Neuron (in vitro differentiated cells): ENCODE data around the gene PLXNA1.

Source experiments
- H2AFZ ChIP-seq: one replicate; pipeline ENCODE4 v1.6.1; 2013; ENCODE audit warnings: low read depth, mild to moderate bottlenecking, inconsistent platforms, low read length, moderate library complexity
- H3K27me3 ChIP-seq: one replicate; pipeline ENCODE4 v1.6.1; 2013; ENCODE audit warnings: low read length; ENCODE audit not compliant: insufficient read depth
- H3K36me3 ChIP-seq: one replicate; pipeline ENCODE4 v1.6.1; 2013; ENCODE audit warnings: low read length; ENCODE audit not compliant: insufficient read depth
- H3K4me1 ChIP-seq: one replicate; pipeline ENCODE4 v1.6.1; 2013; ENCODE audit warnings: low read length; ENCODE audit not compliant: insufficient read depth
- H3K4me3 ChIP-seq: 2 replicates; pipeline ENCODE4 v1.5.1; 2013; ENCODE audit warnings: mild to moderate bottlenecking, low read length, moderate library complexity
- H3K9me3 ChIP-seq: one replicate; pipeline ENCODE4 v1.6.1; 2013; ENCODE audit warnings: low read length

PLXNA1 gene

GRCh38 chr3:127019449-127019848, 36.5 kb downstream of the PLXNA1 start:
- Histone ChIP-seq H3K27me3 (no peaks in the 10 kb centered on the region), H3K4me3 (no peak overlapping the region), H3K36me3 (peaks cover 79% of the 10 kb centered on the region), H3K4me1 (peaks cover 17% of the 10 kb centered on the region), H3K9me3 (no peaks in the 10 kb centered on the region), H2AFZ (no peak overlapping the region)

DNA sequence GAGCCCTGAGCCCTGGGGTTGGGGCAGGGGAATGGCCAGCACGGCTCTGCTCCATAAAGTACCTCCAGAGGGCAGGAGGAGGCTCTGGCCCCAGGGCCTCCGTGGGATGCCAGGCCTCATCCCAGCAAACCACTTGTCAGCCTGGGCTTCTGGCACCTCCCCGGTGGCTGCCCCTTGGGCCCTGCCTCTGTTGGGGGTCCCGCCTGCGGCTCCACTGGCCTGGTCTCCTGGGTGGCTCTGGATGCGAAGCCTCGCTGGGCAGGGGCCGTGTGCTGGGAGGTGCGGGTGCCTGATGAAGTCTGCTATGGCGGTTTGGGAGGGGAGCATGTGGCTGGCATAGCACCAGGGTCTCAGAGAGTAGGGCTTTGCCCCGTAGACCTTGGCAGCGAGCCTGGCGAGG, 37.6 kb downstream of the PLXNA1 start:
- Histone ChIP-seq H2AFZ (no peak overlapping the region), H3K36me3 (peaks cover 86% of the 10 kb centered on the region)

GRCh38 chr3:127022849-127023248, 39.9 kb downstream of the PLXNA1 start:
- Histone ChIP-seq H3K27me3 (no peaks in the 10 kb centered on the region), H3K4me1 (no peaks in the 10 kb centered on the region), H2AFZ (no peak overlapping the region), H3K36me3 (peaks cover 90% of the 10 kb centered on the region), H3K4me3 (no peak overlapping the region), H3K9me3 (no peaks in the 10 kb centered on the region)

More for the DNA sequence above, 37.6 kb downstream of the PLXNA1 start:
- no peaks in the 10 kb centered on the region for H3K27me3 ChIP-seq
- no peaks in the 10 kb centered on the region for H3K9me3 ChIP-seq
- no peak overlapping the region for H3K4me3 ChIP-seq
- H3K4me1 ChIP-seq = peaks cover 6% of the 10 kb centered on the region

GRCh38 chr3:127025456-127025855, 42.5 kb downstream of the PLXNA1 start:
- H3K4me1 ChIP-seq = no peaks in the 10 kb centered on the region
- H3K9me3 ChIP-seq = no peaks in the 10 kb centered on the region
- H3K4me3 ChIP-seq = no peak overlapping the region
- H3K36me3 ChIP-seq = peaks cover 89% of the 10 kb centered on the region
- H2AFZ ChIP-seq = no peak overlapping the region
- H3K27me3 ChIP-seq = no peaks in the 10 kb centered on the region

GRCh38 chr3:127026036-127026435, 43.1 kb downstream of the PLXNA1 start:
- Histone ChIP-seq H3K4me3 (no peak overlapping the region), H3K4me1 (no peaks in the 10 kb centered on the region), H3K27me3 (no peaks in the 10 kb centered on the region), H3K36me3 (peaks cover 91% of the 10 kb centered on the region), H3K9me3 (no peaks in the 10 kb centered on the region), H2AFZ (no peak overlapping the region)

DNA sequence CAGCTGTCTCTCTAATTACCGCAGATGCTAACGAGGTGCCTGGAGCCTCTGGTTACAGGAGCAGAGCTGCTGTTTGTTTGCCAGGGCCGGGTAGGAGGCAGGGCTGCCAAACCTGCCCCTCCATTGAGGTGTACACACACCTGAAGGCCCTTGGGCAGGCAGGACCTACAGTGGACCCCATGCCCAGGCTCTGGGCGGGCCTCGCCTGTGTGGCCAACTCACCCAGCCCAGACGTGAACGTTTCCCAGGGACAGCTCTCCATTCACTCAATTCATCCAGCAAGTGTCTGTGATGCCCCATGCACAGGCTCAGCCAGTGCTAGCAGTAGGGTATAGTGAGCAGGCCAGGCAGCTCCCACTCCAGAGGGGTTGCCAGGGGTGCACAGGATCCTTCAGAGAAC, 43.7 kb downstream of the PLXNA1 start:
- Histone ChIP-seq H3K4me3 (no peak overlapping the region), H2AFZ (no peak overlapping the region), H3K9me3 (no peaks in the 10 kb centered on the region), H3K36me3 (peaks cover 91% of the 10 kb centered on the region), H3K4me1 (no peaks in the 10 kb centered on the region), H3K27me3 (no peaks in the 10 kb centered on the region)

- Histone ChIP-seq H3K36me3 (peaks cover 91% of the 10 kb centered on the region), H3K27me3 (no peaks in the 10 kb centered on the region), H3K4me1 (no peaks in the 10 kb centered on the region), H3K9me3 (no peaks in the 10 kb centered on the region), H3K4me3 (no peak overlapping the region), H2AFZ (no peak overlapping the region)
These were observed 44.3 kb downstream of the PLXNA1 start for GRCh38 chr3:127027061-127027735.

- no peaks in the 10 kb centered on the region for H3K9me3 ChIP-seq
- no peak overlapping the region for H3K4me3 ChIP-seq
- H3K27me3 ChIP-seq = no peaks in the 10 kb centered on the region
- no peak overlapping the region for H2AFZ ChIP-seq
- H3K4me1 ChIP-seq = no peaks in the 10 kb centered on the region
- H3K36me3 ChIP-seq = peaks cover 91% of the 10 kb centered on the region
These were observed 45.1 kb downstream of the PLXNA1 start for GRCh38 chr3:127027811-127028548.

DNA sequence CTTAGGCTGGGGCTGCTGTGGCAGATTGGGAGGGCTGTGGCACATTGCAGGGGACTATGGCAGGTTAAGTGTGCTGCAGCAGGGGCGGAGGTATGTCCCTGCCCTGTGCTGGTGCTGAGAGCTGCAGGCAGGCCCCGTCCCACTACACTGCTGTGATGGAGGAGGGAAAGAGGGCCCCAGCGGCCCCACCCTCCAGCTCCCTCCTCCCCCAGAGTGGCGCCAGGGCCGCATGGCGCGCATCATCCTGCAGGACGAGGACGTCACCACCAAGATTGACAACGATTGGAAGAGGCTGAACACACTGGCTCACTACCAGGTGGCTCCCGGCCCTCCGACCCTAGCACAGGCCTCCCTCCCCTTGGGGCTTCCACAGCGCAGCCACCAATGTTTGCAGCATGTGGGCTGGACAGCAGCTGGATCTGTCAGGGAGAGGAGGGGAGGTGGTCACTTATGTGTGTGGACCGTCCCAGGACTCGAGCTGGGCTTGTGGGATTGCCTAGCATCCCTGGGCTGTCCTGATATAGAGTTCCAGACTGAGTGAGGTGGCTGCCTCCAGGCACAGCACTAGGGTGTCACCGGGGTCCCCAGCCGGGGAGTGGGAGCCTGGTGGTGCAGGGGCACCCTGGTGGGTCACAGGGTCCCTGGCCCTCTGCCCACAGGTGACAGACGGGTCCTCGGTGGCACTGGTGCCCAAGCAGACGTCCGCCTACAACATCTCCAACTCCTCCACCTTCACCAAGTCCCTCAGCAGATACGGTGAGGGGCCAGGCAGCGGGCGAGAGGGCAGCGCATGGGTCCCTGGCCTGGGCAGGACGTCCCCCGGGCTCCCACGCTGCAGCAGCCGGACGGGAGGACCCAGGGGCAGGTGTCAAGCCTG, 46.1 kb downstream of the PLXNA1 start:
- H3K9me3 ChIP-seq = no peaks in the 10 kb centered on the region

GRCh38 chr3:127029658-127030507, 47.0 kb downstream of the PLXNA1 start:
- H3K9me3 ChIP-seq = no peaks in the 10 kb centered on the region
- H3K36me3 ChIP-seq = peaks cover 84% of the 10 kb centered on the region
- no peaks in the 10 kb centered on the region for H3K27me3 ChIP-seq
- H2AFZ ChIP-seq = no peak overlapping the region
- no peaks in the 10 kb centered on the region for H3K4me1 ChIP-seq
- H3K4me3 ChIP-seq = no peak overlapping the region

More for the DNA sequence above, 46.1 kb downstream of the PLXNA1 start:
- no peaks in the 10 kb centered on the region for H3K4me1 ChIP-seq
- H2AFZ ChIP-seq = no peak overlapping the region
- no peak overlapping the region for H3K4me3 ChIP-seq
- H3K27me3 ChIP-seq = no peaks in the 10 kb centered on the region
- H3K36me3 ChIP-seq = peaks cover 89% of the 10 kb centered on the region

DNA sequence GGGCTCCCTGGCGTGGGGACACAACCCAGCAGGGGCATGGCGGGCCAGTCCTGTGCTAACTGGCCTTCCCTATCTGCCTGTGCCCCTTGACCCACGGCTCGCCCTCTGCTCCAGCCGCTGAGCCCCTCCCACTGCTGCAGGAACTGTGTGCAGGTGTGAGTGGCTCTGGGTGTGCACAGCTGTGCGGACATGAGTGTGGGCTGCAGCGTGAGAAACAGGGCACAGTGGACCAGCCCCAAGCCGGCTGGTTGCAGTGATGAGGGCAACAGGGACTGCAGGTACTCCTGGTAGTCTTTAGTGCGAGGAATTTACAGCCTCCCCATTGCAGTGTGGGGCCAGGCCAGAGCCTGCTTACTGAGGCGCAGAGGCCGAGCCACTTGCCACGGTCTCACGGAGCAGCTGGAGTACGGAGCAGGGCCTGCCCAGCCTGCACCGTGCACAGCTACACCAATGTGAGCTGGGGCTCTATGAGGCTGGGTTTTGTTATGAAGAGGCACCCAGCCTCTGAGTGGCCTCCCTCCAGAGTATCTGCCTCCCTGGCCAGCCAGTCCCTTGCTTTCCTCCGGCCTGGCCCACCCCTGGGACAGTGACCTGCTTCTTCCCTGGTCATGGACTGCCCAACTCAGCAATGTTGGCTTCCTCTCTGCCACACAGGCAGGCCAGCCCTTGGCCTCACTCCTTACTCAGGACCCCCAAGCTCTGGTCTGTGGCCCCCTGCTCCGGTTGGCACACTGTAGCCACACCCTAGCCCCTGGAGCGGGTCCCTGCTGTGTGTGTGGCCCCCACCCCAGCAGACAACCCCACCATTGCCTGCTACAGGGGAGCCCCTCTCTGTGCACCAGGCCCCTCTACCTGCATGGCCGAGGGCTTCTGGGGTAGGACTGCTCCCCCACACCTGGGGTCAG, 47.8 kb downstream of the PLXNA1 start:
- Histone ChIP-seq H3K4me3 (no peak overlapping the region), H3K36me3 (peaks cover 75% of the 10 kb centered on the region), H3K4me1 (no peaks in the 10 kb centered on the region), H3K27me3 (no peaks in the 10 kb centered on the region), H2AFZ (no peak overlapping the region), H3K9me3 (no peaks in the 10 kb centered on the region)

GRCh38 chr3:127031413-127031810, 48.5 kb downstream of the PLXNA1 start:
- H3K36me3 ChIP-seq = peaks cover 71% of the 10 kb centered on the region
- no peaks in the 10 kb centered on the region for H3K4me1 ChIP-seq
- H3K27me3 ChIP-seq = no peaks in the 10 kb centered on the region
- H3K9me3 ChIP-seq = no peaks in the 10 kb centered on the region
- H3K4me3 ChIP-seq = no peak overlapping the region
- H2AFZ ChIP-seq = no peak overlapping the region
